IPS-18c (cell line): ENCODE measurements around the gene HECA.
"Not testable (repeated sequence)": the region's sequence is repeated elsewhere in the genome, so short reads cannot be mapped to it uniquely, and the experiment has no call there.

Experiments used
- H3K4me3 ChIP-seq: 2 replicates; pipeline ENCODE4 v1.7.0; 2013; ENCODE audit warnings: low read depth, mild to moderate bottlenecking, low read length, moderate library complexity; ENCODE audit not compliant: insufficient read depth
- H3K9me3 ChIP-seq: one replicate; pipeline ENCODE4 v1.6.1; 2013; ENCODE audit warnings: mild to moderate bottlenecking, low read length, moderate library complexity; ENCODE audit not compliant: control insufficient read depth, insufficient read depth

HECA gene

DNA sequence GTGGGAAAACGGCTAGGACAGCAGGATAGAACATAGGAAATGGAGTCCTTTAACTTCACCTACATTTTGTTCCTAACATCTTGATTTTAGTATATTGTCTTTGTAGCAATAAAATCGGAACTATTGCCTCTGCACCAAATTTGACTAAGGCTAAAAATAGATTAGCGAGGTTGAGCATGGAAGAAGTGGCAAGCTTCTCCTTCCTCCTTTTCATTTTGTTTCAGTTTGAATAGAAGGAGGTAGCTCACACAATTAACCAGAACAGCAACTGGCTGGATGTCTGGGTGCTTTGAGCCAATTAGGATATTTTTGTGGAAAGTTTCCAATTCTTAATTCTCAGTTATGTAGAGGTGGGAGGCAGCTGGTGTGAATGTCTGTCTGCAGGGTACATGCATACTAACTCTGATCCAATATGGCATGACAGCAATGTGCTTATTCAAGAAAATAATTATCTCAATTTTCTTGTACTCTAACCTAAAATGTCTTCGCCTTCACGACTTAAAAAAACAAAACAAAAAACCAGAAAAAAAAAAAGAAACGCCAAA, 3.1 kb upstream of the HECA start:
- H3K4me3 ChIP-seq: no peak overlapping the region

DNA sequence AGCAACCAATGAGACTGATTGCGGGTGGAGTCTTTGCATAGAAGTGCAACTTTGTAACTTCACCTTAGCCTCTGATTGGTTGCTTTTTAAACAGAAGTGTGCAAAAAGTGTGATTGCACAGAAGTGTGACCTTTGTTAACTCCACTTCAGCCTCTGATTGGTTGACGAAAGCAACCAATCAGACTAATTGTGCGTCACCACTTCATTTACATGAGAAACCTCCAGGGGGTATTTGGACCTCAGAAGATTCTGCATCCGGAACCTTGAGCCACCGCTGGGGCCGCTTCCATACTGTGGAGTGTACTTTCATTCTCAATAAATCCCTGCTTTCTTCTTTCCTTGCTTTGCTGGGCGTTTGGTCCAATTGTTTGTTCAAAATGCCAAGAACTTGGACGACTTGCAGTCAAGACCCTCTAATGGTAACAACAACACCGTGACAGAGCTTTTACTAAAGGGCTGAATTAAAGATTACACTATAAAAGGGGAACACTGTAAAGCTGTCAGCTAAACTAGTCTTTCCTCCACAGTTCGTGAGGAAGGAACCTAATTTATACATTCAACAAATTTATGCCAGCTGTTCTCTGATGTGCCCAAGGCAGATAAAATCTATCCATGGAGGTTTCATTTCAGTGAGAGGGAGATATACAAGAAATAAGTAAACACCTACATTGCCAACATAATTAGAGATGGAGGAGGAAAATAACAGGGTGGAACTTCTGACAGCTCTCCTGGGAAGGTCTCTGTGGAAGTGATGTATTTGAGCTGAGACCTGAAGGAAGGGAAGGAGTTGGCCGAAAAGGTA, 1.4 kb upstream of the HECA start:
- H3K9me3 ChIP-seq: no peaks in the 10 kb centered on the region
- no peak overlapping the region for H3K4me3 ChIP-seq

More for the DNA sequence above, 3.1 kb upstream of the HECA start:
- no peaks in the 10 kb centered on the region for H3K9me3 ChIP-seq

DNA sequence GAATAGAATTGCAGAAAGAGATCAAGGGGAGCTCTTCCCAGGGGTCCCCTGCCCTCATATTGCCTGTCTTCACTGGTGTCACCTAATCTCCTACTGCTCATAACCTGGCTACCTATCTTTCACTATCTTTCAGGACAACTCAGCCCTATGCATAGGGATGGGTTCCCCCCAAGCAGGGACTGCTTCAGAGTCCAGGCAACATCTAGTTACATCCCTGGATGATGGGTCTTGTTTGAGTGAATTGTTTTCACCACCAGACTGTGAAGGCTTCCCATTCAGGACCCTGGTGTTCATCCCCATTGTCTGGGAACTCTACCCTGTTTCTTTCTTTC, 850 bp upstream of the HECA start:
- Histone ChIP-seq H3K9me3 (no peaks in the 10 kb centered on the region), H3K4me3 (no peak overlapping the region)

DNA sequence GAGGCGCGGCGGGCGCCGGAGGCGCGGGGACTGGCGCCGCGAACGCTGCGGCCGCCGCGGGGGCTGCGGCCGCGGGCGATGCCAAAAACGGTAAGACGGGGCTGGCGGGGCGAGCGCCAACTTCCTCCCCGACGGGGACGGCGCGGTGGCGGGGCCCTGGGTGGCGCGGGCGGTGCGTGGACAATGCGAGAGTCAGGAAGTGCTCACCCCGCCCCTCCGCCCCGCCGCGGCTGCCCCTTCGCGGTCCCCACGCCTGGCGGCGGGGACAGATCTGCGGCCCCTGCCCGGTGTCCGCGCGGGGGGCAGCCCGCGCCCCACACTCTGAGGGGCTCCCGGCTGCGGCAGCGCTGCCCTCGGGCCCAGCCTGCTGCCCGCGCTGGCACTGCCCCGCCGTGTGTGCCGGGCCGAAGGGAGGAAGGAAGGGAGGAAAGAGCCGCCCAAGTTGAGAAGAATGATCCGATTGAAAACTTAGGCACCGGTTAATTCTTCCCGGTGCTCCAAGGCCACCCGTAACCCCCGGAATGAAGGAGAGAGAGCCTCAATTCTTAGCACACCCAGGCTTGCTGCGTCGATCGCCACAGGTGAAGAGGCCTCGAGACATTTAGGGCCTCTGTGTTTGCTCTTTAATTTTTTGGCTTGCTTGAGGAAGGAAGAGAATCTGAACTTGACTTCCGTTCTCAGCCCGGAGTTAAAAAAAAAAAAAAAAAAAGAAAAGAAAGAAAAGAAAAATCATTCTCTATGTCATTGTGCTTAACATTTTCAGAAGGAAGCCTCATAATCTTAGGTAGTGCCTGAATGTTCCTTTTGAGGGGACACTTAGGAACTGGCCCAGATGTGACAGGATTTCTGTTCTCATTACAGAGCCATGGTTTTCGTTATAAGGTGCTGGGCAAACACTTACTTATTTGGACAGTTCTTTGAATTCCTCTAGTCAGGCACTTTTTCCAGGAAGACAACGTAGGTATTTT, 982 bp downstream of the HECA start:
- no peaks in the 10 kb centered on the region for H3K9me3 ChIP-seq
- peak overlapping the region; percentile 76 for H3K4me3 ChIP-seq

DNA sequence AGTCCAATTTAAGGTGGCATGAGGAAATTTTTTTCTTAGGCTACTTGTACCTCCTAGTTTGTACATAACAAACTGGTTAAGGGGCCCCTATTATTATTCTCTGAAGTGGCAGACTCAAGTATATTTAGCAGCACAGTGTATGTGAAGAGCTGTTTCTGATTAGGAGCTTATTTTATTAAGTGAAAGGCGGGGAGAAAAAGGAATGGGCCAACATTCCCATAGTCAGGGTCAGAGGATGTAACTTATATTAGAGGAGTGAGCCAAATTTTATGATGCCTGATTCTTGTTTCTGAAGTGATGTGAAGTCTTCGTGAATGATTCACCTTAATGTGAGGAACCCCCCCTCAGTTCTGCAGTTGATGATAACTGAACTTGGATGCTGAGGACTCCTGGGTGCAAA, 2.8 kb downstream of the HECA start:
- H3K9me3 ChIP-seq: no peaks in the 10 kb centered on the region
- no peak overlapping the region for H3K4me3 ChIP-seq

DNA sequence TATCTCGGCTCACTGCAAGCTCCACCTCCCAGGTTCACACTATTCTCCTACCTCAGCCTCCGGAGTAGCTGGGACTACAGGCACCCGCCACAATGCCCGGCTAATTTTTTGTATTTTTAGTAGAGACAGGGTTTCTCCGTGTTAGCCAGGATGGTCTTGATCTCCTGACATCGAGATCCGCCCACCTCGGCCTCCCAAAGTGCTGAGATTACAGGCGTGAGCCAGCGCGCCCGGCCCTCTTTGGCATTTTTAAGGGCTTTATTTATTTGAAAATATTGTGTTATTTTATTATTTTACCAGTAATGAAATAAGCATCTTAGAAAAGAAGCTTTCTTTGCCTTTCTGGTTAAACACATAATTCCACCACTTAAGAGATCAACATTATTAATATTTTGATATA, 6.0 kb downstream of the HECA start:
- not testable (repeated sequence) for H3K4me3 ChIP-seq, H3K9me3 ChIP-seq

DNA sequence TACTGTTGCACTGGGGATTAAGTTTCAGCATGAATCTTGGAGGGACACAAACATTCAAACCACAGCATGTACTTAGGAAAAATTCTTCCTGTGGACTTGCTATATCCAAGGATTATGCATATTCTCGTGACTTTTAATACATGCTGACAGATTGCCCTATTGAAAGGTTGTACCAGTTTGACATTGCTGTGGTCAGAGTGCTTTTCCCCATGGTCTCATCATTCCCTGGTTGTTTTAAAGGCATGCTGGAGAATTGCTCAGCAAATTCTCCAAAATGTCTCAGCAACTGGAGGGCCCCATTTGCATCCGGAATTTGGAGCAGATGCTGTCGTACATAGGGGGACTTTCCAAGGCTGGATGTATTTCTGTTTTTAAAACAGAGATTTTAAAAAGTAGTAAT, 7.4 kb downstream of the HECA start:
- Histone ChIP-seq H3K9me3 (no peaks in the 10 kb centered on the region), H3K4me3 (no peak overlapping the region)

DNA sequence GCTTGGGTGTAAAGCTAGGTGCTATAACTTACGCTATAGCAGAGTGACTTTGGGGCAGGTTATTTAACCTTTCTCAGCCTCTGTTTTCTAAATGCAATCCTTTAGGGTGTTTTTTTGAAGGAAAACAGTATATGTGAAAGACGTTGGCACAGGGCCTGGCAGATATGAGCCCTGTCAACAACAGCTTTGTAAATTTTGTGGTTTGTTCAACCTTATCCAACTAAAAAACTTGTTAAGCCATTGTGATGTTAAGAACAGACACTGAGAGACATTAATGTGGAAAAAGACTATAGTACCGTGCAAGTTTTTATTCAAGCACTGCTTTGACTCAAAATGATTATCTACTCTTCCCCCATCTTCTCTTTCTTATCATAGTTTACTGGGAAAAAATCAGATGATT, 8.2 kb downstream of the HECA start:
- Histone ChIP-seq H3K4me3 (no peak overlapping the region), H3K9me3 (no peaks in the 10 kb centered on the region)

DNA sequence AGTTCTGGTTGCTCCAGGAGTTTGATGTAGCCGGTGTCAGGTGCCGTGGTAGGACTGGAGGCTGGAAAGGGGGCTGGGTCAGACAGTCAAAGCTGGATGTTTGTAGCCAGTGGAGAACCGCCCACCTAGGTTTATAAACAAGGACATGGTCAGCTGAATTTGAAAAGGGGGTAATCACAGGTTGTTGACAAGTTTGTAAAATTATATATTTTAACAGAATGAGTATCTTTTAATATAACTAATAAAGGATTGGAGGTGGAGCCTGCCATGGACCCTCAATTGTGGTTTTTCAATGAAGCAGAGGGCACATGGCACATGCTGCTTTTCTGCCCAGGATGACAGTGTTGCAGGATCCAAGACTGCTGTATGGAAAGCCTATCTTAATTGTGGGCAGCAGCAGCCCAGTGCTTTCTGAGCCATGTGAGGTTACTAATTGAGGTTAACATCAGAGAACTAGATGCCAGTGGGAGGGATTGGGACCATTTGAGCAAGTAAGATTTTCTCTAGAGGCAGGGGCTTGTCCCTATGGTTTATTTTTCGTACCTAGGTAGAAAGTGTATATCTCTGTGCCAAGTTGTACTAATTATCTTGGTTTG, 9.7 kb downstream of the HECA start:
- H3K9me3 ChIP-seq: no peaks in the 10 kb centered on the region
- H3K4me3 ChIP-seq: no peak overlapping the region

DNA sequence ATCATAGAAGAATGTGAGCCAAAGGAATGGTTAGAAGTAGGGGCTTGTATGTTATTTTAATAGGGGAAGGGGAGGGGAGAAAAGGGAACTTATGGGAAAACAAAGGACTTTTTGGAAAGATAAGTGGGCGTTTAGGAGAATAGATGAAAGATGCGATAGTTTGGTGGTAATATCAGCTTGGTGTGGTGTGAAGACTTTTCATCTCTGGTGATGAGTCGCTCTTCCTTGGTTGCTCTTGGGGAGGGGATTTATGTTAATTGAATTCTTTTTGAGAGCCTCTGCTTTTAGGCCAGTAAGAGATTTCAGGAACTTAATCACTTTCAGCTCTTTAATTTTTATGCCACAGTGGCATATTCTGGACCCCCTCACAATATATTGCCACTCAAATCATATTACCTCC, 10.8 kb downstream of the HECA start:
- H3K4me3 ChIP-seq: no peak overlapping the region
- H3K9me3 ChIP-seq: no peaks in the 10 kb centered on the region

DNA sequence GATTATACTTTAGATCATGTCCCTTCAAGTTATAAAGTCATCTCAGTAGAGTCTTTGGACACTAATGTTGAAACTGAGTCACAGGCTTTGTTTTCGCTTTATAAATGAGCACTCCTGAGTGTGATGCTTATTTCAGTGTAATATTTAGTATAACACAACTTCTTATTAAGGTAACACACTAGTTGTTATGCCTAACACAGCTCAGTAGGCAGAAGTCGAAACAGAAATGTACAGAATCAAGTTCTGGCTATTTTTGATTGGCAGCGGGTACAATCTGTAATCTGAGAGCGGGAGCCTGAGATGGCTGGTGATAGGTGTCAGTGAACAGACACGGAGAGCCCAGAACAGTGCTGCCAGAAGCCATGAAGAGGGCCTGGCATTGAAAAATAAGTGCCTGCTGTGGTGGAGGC, 11.4 kb downstream of the HECA start:
- no peak overlapping the region for H3K4me3 ChIP-seq
- H3K9me3 ChIP-seq: no peaks in the 10 kb centered on the region

DNA sequence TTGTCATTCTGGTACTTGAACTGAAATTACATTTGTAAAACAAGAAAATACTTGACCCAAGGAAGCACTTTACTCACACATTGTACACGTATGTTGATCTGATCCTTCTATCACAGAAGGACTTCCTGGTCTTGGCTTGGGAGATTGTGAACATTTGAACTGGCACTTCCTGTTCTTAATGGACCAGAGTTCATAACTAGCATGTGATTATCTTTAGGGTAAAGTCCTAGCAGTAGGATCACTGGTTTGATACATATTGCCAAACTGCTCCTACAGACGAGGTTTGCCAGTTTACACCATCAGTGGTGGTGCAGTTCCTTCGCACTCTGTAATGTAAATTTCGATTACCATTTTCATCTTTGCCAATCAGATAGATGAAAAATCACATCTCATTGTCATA, 12.7 kb downstream of the HECA start:
- Histone ChIP-seq H3K4me3 (no peak overlapping the region), H3K9me3 (no peaks in the 10 kb centered on the region)

DNA sequence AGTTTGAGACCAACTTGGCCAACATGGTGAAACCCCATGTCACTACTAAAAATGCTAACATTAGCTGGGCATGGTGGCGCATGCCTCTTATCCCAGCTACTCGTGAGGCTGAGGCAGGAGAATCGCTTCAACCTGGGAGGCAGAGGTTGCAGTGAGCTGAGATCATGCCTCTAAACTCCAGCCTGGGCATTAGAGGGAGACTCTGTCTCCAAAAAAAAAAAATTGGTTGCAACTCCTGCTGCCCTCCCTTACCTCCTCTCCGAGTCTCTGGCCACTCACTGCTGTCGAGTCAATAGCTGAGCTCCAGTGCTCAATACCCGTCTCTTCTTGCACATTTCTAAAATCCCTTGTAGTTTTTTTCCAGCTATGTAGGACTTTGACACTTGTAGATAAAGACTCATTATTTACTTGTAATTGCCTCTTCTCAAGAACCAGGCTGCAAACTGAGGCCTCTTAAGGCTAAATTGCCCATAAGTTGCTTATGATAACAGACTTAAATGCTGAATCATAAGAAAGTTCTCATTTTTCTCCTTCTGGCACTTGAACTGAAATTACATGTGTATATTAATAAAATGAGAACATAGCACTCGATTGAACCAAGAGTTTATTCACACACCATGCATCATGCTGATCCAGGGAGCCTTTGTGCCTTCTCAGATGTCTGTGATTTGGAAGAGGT, 13.8 kb downstream of the HECA start:
- Histone ChIP-seq H3K9me3 (no peaks in the 10 kb centered on the region), H3K4me3 (no peak overlapping the region)

DNA sequence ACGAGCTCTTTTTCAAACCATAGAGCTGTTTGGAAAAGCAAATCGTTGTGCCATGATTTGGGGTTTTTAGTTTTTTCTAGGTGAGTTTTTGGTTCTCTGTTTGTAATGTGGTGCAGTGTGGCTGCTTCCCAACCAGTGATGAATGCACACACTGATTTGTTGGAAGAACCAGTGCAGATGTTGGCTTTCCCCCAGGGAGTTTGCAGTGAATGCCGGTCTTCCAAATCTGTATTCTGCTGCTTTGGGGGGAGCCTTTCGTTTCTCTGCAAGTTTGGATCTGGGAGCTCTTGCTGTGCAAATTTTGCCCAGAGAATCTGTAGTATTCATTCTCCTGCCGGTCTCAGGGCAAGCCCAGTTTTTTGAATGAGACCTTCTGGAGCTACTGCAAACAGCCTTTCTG, 14.5 kb downstream of the HECA start:
- Histone ChIP-seq H3K4me3 (no peak overlapping the region), H3K9me3 (no peaks in the 10 kb centered on the region)

DNA sequence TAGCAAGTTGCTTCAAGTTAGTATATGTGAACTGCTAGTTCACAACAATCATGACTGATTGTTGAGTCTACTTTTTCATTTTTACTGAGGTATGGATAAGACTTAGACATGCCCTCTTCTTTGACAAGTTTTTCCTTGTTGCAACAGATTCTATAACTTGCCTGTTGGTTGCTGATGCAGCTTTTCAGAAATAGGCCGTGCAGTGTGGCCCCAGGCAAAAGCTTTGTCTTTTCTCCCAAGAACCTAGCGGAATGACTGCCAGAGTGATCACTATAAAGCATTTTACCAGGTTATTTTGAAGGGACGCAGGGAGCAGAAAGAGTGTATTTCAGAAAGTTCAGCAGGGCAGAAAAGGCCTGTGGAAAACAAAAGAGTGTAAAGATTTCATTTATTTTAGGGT, 16.0 kb downstream of the HECA start:
- no peaks in the 10 kb centered on the region for H3K9me3 ChIP-seq
- H3K4me3 ChIP-seq: no peak overlapping the region

DNA sequence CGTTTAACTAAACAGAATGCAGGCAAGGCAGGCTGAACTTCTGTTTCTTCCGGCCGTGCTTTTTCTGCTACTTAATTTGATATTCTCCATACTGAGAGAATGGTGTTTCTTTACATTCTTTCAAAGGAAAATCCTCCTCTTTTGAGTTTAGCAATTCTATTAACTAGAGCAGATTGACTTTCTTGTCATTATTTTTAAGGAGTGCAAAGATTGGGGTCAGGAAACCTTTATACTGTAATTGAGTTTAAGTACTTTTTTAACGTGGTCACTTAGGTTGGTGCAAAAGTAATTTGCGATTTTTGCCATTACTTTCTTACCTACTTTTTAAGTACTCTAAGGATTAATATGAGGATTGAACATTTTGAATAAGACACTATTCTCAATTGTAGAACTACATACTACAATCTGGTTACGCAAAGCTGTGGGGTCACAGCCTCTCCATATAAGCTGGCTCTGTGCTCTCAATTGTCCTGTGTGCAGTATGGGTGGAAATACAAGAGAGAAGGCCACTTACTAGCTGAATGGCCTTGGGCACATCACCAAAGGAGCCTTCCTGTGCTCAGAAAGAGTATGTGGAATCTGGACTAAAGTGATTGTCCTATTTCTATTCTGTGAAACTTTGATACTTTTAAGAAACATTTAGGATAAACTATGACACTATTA, 16.7 kb downstream of the HECA start:
- Histone ChIP-seq H3K4me3 (no peak overlapping the region), H3K9me3 (no peaks in the 10 kb centered on the region)
